Measurements from ENCODE around the gene GLI3.

GLI3 gene

DNA sequence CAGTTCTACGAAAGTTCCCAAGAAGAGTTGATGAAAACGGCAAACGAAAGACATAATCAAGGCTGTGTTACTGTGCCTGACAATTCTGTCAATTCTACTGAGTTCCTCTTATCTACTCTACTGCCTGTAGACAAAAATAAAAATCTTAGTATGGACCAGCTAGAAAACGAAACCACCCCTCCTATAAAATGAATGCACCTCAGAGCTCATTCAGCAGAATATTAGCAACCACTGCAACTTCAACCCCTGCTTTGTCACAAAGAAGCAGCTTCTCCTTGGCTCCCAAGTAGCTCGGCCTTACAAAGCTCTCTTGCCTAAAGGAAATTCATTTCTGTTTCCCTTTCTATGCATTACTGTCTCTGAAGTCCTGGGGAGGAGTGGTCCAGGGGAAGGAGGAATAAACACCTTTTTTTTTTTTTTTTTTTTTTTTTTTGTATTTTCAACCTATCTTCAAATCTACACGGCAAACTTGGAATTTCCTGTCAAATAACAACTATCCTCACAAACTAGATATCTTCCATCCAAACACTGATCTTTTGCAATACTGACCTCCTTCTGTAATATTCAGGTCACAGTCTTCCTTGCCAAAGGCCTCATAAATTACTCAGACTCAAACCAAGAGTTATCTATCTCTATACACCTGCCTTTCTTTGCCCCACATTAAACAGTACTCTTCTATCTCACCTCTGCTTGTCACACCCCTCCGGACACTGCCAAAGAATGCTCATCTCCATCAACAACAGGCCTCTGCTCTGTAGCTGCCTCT, 74.3 kb downstream of the GLI3 start:
- no peak for TF ChIP-seq ZNF274 (IDR thresholded peaks at IDR 0.05; ENCODE audit: low read depth, low read length)
- H3K4me3 ChIP-seq (ENCODE audit: low read length) = no peak overlapping the region

GRCh38 chr7:42161719-42162118, 75.3 kb downstream of the GLI3 start:
- TF ChIP-seq ZNF274 (IDR thresholded peaks at IDR 0.05; ENCODE audit: low read depth, low read length) = no peak
- H3K4me3 ChIP-seq (ENCODE audit: low read length) = no peak overlapping the region

GRCh38 chr7:42161110-42161509, 75.9 kb downstream of the GLI3 start:
- H3K4me3 ChIP-seq (ENCODE audit: low read length) = no peak overlapping the region
- no peak for TF ChIP-seq ZNF274 (IDR thresholded peaks at IDR 0.05; ENCODE audit: low read depth, low read length)

DNA sequence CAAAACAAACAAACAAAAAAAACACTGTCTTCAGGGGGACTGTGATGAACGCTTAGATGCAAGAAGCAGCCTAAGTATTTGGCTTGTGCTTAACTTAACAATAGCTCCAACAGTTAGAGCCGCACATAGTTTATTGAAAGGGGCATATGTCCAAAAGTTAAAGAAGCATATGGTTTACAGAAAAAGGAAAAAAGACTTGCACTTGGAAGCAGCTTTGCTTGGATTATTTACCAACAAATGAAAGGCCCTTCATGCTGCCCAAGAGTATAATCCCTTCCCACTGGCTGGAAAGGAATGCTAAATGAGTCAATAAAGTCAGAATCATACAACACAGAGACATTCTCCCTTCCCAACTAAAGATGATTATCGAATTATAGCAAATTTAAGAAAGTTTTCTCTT, 77.9 kb downstream of the GLI3 start:
- no peak for TF ChIP-seq ZNF274 (IDR thresholded peaks at IDR 0.05; ENCODE audit: low read depth, low read length)
- no peak overlapping the region for H3K4me3 ChIP-seq (ENCODE audit: low read length)

DNA sequence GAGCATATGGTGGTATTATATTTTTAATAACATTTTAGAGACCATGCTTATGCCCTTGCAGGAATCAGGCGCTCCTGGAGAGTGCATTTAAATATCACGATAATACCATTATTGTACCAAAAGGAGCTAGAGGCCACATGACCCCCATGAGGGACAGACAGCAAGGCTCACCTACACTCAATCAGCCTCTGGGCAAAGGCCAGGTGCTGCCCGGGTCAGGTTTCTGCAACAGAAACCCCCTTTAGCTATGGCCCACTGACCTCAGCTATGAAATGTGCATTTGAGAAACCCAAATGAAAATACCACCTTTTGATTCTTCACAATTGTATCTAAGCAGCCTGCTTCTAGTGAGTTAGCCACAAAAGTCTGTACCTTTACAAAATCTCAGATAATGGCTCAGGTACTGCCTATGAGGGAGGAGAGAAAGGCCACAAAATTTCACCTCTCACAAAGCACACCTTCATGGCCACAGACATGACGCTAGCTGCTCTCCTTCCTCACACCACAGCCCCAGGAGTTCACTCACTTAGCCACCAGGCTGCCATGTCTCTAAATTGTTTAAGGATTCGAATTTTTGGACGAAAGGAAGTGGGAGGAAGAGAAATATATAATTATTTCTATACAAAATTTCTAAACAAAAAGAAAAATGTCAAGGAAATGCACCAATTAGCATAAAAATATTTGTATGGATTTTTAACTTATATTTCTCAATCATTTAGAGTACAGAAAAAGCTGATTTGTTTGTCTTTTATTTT, 79.9 kb downstream of the GLI3 start:
- TF ChIP-seq ZNF274 (IDR thresholded peaks at IDR 0.05; ENCODE audit: low read depth, low read length) = no peak
- no peak overlapping the region for H3K4me3 ChIP-seq (ENCODE audit: low read length)

DNA sequence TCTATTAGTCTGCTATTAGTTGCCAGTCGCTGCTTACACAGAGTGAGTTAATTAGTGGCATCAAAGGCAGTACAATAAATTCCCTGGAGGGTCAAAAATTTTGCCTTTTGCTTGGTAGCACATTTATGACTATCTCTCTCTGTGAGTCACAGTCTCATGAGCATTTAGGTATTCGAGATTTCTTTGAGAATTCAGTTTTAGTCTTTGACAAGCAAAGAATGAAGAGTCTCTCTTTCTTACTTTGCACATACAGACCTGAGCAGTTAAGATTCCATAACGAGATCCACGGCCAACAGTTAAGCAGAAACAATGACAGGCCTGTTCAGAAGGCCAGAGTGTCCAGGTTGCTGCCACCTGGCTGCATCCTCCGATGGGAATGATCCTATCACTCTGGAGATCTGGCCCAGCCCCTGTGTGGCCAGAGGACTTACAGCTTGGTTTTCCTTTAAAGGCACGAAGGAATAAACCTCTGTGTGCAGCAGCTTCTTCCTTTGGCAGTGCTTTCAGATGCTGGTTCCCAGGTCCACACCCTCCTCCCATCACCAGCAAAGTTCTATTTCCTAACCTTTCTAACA, 80.6 kb downstream of the GLI3 start:
- no peak overlapping the region for H3K4me3 ChIP-seq (ENCODE audit: low read length)
- no peak for TF ChIP-seq ZNF274 (IDR thresholded peaks at IDR 0.05; ENCODE audit: low read depth, low read length)

DNA sequence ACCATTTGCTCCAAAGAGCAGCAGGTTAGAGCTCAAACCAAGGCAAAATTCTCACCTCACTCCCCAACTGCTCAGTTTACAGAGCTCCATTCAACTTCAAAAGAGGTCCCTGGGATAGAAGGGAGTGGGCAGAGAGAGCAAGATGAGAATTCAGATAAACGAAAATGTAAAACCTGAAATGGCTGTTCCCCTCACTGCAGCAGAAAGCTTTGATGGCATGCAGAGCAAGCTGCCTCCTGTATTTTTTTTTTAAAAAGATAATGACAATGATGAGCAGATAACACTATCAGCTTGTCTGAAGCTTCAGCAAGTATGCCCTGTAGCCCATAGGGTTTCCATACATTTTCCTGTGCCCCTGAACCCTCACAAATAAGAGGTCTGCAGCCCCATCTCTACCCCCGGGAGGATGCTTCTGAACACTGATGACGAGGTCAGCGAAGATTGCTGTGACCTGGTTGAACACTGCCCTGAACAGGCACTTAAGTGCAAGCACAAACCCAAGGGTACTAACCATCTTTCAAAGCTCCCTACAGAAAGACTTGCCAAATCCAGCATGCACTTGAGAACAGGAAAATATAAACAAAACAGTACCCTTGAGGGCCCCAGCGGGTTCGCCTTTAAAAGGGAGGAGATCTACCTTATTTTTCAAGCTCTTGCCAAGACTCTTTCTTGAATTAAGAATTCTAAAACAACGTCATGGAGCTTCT, 81.3 kb downstream of the GLI3 start:
- no peak overlapping the region for H3K4me3 ChIP-seq (ENCODE audit: low read length)
- no peak for TF ChIP-seq ZNF274 (IDR thresholded peaks at IDR 0.05; ENCODE audit: low read depth, low read length)

- no peak overlapping the region for H3K4me3 ChIP-seq (ENCODE audit: low read length)
- TF ChIP-seq ZNF274 (IDR thresholded peaks at IDR 0.05; ENCODE audit: low read depth, low read length) = no peak
Measured at GRCh38 chr7:42154173-42154572, 82.8 kb downstream of the GLI3 start.

- no peak overlapping the region for H3K4me3 ChIP-seq (ENCODE audit: low read length)
- TF ChIP-seq ZNF274 (IDR thresholded peaks at IDR 0.05; ENCODE audit: low read depth, low read length) = no peak
Measured at GRCh38 chr7:42152329-42153205, 84.4 kb downstream of the GLI3 start.

DNA sequence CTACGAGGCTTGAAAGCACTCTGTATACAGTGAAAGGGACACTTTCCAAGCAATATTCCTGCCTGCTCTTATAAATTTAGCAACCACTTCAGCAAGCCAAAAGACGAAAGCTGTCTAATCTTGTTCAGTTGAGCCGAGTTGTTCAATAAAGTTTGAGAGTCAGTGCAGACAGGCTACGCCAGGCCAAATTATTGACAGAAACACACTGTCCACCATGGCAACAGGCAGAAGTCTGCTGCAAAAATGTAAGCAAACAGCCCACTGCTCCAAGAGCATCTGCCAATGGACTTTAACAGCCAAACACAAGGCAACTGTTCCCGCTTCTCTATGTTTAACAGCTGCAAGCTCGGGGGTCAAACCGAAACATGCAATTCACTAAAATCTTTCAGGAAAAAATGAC, 85.7 kb downstream of the GLI3 start:
- TF ChIP-seq ZNF274 (IDR thresholded peaks at IDR 0.05; ENCODE audit: low read depth, low read length) = no peak
- no peak overlapping the region for H3K4me3 ChIP-seq (ENCODE audit: low read length)

DNA sequence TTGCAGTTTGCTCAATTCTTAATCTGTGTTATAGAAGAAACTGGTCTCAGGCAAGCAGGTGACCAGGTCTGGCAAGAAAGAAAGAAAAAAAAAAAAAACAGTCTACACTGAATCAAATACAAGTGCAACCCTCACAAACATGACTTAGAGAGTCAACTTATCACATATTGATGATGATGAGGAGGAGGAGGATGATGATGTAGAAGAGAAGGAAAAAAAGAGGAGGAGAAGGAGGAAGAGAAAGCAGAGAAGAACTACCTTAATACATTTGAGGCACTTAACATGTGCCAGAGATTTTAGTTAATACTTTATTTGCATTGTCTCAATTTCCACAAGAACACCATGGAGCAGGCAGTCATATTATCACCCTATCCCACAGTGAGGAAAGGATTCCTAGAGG, 91.5 kb downstream of the GLI3 start:
- no peak for TF ChIP-seq ZNF274 (IDR thresholded peaks at IDR 0.05; ENCODE audit: low read depth, low read length)
- H3K4me3 ChIP-seq (ENCODE audit: low read length) = no peak overlapping the region

DNA sequence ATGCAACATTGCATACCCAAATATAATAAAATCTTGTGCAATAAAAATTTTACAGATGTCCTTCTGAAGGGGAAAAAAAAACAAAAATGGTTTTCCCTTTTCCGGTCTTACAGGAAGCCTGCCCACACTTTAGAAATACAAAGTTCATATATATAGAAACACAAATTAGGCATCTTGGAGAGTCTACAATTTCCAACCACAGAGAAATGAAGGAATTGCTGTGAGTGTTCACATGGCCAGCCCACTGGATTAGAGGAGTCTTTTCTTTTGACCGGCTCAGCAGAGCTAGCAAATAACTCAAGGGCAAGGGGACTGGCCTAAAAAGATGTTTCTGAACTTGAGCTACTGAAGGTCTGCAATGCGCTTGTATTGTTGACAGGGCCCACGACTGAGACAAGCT, 92.4 kb downstream of the GLI3 start:
- H3K4me3 ChIP-seq (ENCODE audit: low read length) = no peak overlapping the region
- TF ChIP-seq ZNF274 (IDR thresholded peaks at IDR 0.05; ENCODE audit: low read depth, low read length) = no peak

DNA sequence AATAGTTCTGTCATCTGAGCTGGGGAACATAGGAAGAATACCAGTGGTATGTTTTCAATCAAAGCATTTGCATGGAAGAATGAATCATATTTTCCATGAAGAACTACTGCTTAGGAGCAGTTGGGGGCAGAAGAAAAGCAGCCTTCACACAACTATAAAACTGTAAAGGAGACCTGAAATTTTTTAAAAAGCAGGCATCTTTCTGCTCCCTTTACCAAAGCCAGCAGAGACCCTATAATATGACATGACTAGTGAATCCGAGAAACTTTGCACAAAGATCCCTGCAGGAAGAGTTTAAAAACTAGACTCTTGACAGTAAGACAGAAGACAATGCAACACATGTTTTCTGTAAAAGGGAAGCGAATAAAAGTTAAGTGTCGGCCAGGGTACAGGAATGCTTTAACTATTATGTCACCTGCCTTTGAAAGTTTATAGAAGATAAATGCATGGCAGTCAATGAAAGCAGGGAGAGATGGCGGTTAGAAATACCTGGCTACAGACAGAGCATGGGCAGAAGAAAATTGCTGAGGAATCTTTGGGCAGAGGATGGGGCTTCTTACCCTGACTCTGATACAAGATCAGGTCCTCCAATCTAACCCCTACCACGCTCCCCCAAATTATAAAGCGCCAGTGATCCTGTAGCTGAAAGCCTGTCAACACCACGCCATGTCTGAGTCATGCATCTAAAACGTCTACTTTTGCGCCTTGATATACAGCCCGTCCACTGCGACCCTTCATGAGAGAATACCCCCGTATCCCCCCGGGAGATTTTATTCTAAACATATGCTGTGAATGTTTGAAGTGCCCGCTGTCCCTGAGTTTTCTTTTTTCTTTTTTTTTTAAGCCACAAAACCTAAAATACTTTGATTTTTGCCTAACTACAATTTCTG, 93.1 kb downstream of the GLI3 start:
- no peak for TF ChIP-seq ZNF274 (IDR thresholded peaks at IDR 0.05; ENCODE audit: low read depth, low read length)
- no peak overlapping the region for H3K4me3 ChIP-seq (ENCODE audit: low read length)

Data from GM08714 (cell line).